ENCODE measurements around the gene TCF25.

DNA sequence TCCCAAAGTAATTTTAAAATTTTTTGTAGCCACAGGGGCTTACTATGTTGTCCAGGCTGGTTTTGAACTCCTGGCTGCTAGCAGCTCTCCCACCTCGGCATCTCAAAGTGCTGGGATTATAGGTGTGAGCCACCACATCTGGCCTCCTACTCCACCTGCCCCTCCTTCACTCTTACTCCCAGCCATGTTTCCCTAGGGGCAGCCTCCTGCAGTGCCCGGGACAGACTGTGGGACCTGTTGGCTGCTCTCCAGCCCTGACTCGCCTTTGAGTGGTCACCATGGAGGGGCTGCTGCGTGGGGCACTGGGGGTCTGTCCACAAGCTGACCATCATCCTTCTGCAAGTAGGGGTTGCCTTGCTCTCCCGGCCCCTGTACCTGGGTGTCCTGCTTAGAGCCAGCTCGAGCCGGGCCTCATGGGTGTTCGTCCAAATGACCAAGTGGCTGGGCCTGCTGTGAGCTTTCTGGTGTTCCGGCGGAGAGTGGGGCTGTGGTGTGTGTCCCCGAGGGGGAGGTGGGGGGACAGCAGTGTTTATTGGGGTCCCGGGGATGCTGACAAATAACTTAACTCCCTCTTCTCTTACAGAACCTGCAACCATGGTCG, 28.6 kb upstream of the TCF25 start:
- TF ChIP-seq, protein P1, sequence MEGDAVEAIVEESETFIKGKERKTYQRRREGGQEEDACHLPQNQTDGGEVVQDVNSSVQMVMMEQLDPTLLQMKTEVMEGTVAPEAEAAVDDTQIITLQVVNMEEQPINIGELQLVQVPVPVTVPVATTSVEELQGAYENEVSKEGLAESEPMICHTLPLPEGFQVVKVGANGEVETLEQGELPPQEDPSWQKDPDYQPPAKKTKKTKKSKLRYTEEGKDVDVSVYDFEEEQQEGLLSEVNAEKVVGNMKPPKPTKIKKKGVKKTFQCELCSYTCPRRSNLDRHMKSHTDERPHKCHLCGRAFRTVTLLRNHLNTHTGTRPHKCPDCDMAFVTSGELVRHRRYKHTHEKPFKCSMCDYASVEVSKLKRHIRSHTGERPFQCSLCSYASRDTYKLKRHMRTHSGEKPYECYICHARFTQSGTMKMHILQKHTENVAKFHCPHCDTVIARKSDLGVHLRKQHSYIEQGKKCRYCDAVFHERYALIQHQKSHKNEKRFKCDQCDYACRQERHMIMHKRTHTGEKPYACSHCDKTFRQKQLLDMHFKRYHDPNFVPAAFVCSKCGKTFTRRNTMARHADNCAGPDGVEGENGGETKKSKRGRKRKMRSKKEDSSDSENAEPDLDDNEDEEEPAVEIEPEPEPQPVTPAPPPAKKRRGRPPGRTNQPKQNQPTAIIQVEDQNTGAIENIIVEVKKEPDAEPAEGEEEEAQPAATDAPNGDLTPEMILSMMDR (IDR thresholded peaks at IDR 0.05; ENCODE audit: poor library complexity): no peak
- TF ChIP-seq EZH2 (IDR thresholded peaks at IDR 0.05; ENCODE audit: borderline replicate concordance) (no peak), EZH2phosphoT487 (IDR thresholded peaks at IDR 0.05; ENCODE audit: low read depth, severe bottlenecking, unreplicated experiment) (no peak)

All from hepatocyte (in vitro differentiated cells).